HG03457 (cell line): ENCODE results near the gene SHISA6.

ENCODE experiments used
- ATAC-seq: cut with Tn5 transposase; IDR thresholded peaks from one replicate; pipeline ENCODE4 v1.9.1; 2021; ENCODE audit warnings: moderate number of reproducible peaks; ENCODE audit not compliant: unreplicated experiment

The SHISA6 gene

GRCh38 chr17:11240841-11241610 is at the start of gene SHISA6:
Gene SHISA6, plus strand, starts transcription at chr17:11241213.
- no peak for ATAC-seq

GRCh38 chr17:11195801-11196200 is 45.2 kb upstream of the SHISA6 start:
- ATAC-seq: no peak

DNA sequence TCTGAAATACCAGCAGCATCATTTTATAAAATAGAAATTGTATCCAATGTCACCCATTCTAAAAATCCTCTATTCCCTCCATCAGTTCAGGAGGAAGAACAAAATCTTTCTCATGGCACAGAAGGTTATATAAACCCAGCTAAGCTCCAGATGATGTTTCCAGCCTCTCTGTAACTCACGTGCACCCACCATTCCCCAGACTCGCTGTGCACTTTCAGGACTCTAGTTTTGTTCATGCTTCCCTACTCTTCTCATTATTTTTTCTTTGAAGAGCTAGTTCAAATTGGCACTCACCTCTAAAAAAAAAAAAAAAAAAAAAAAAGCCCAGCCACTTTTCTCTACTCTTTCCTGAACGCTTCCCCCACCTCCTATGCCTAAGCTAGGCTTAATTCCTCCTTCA is 36.0 kb upstream of the SHISA6 start:
- no peak for ATAC-seq

GRCh38 chr17:11205659-11206058 is 35.4 kb upstream of the SHISA6 start:
- ATAC-seq: no peak

DNA sequence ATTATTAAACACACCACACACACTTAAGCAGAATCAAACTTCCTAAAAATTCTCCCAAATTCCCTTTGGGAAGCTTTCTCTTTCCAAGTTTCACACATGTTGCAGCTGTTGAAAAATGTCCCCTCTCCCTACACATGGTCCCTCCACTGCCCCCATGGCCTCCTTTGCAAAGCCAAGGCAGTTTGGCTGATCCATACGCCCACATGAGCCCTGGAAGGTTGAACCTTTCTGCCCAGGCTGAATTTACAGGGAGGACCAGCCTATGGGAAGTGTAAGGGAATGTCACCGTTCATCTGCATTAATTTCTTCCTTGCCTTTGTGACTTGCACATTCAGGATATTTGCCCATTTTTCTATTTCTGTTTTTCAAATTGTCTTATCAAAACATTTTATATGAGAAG is 31.1 kb upstream of the SHISA6 start:
- no peak for ATAC-seq

- no peak for ATAC-seq
Observed at GRCh38 chr17:11212792-11213191, 28.2 kb upstream of the SHISA6 start.

GRCh38 chr17:11216976-11217375 is 24.0 kb upstream of the SHISA6 start:
- ATAC-seq: no peak

- ATAC-seq: no peak
Observed at GRCh38 chr17:11221196-11221595, 19.8 kb upstream of the SHISA6 start.

GRCh38 chr17:11221721-11222120 is 19.3 kb upstream of the SHISA6 start:
- ATAC-seq: no peak

DNA sequence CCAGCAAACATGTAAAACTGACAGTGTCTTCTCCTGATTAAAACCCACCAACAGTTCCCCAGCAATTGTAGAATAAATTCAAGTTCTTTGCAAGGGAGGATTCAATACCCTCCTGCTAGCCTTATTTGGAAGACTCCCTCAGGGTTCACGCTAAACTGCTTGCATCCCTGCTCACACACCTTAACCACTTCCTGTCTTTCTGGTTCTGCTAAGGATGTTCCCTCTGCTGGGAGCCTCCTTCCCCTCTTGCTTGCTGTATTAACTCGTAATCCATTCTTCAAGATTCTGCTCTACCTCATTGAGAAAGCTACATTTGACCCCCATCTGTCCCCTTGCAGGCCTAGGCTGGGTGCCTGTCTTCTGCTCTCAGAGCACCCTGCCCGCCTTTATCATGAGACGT is 2.3 kb upstream of the SHISA6 start:
- ATAC-seq: no peak

GRCh38 chr17:11239379-11239970 is 1.5 kb upstream of the SHISA6 start:
- ATAC-seq: no peak

DNA sequence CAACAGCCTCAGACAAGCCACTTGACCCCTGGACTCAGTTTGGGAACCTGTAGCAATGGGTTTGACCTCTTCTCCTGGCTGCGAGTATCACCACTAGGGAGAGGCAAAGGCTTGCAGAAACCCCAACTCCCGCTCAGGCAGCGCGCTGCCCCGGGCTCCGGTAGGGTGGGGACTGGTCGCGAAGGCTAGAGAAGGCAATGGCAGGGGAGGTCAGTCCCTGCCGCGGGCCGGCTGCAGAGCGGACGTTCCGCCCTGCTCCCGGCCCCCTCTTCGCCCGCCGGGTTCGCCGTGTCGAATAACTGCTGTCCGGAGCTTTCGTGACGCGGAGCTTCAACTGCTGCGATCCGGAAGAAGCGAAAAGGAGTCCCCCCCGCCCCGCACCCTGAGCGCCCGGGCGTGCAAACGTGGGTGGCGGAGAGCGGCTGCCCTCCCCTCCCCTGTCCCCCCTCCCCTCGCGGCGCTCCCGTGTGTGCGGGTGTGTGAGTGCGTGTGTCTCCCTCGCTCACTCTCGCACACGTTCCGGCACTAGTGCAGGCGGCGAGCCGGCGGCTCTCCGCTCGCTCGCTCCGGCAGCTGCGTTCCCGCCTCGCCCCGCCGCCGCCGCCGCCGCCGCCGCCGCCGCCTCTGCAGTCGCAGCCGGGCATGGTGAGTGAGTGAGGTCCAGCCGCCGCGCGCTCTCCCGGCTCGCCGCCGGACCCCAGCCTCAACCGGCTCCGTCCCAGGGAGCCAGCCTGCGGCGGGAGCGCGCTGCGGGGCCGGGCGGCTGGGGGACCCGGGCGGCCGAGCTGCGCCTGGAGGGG is 772 bp upstream of the SHISA6 start:
- no peak for ATAC-seq

GRCh38 chr17:11241611-11242226 is 706 bp downstream of the SHISA6 start:
- no peak for ATAC-seq

- ATAC-seq: no peak
Observed at GRCh38 chr17:11242411-11242810, 1.4 kb downstream of the SHISA6 start.

- no peak for ATAC-seq
Observed at GRCh38 chr17:11244776-11245175, 3.8 kb downstream of the SHISA6 start.

- ATAC-seq: no peak
Observed at GRCh38 chr17:11245187-11245586, 4.2 kb downstream of the SHISA6 start.

GRCh38 chr17:11245791-11246190 is 4.8 kb downstream of the SHISA6 start:
- no peak for ATAC-seq

GRCh38 chr17:11250161-11250560 is 9.1 kb downstream of the SHISA6 start:
- ATAC-seq: no peak

GRCh38 chr17:11251561-11252107 is 10.6 kb downstream of the SHISA6 start:
- ATAC-seq: no peak

DNA sequence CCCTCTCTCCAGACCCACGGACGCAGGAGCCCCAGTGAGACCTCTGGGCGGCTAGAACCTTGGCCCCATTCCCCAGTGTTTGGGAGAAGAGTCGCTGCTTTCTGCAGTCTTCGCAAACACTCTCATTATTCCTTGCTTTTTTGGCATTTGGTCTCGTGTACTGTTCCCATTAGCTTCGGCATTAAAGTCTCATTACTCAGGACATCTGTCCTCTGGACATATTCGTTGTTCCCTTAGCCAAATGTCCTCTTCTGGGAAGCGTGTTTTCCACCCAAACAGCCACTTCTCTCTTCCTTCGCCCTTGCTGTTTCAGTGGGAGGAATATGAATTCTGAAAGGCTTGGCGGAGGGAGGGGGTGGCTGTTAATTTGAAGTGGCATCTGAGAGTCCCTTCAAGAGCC is 11.1 kb downstream of the SHISA6 start:
- no peak for ATAC-seq

GRCh38 chr17:11256877-11257276 is 15.9 kb downstream of the SHISA6 start:
- ATAC-seq: no peak
